Left kidney (tissue), 8 donors: ENCODE data around the gene HTR3A. TPM values are rescaled to one million over a fixed set of nuclear protein-coding genes. Genes with fewer than 3 reads are reported as not detected.
A peak's percentile ranks its signal among the peaks of the same experiment; 100 is the strongest.
"Not testable (repeated sequence)": the region's sequence is repeated elsewhere in the genome, so short reads cannot be mapped to it uniquely, and the experiment has no call there.

Experiments used
- DNase-seq: peaks from one replicate; pipeline ENCODE4 v3.0.0-alpha.2; 2013
- long read RNA-seq, 8 donors: transcript quantifications; one replicate each; lab custom pipeline, GENCODE V29; 2026
- polyA plus RNA-seq: library from polyadenylated mRNA; unstranded; fragments of 120-200 nt; gene quantifications from one replicate; pipeline ENCODE4 v1.2.1, GENCODE V29; 2013; ENCODE audit not compliant: insufficient read length

The HTR3A gene
- polyA plus RNA-seq: not detected
- long read RNA-seq, donor 1: 0 reads
- long read RNA-seq, donor 2: 0 reads
- long read RNA-seq, donor 3: 0 reads
- long read RNA-seq, donor 4: 0 reads
- long read RNA-seq, donor 5: 0 reads
- long read RNA-seq, donor 6: 0 reads
- long read RNA-seq, donor 7: 0 reads
- long read RNA-seq, donor 8: 0 reads

GRCh38 chr11:113974741-113975470, at the start of gene HTR3A:
Gene HTR3A, plus strand, starts transcription at chr11:113975108. Its CDS starts 218 bp downstream, at chr11:113975326.
- peak; percentile 85 for DNase-seq

GRCh38 chr11:113926273-113927197, 48.4 kb upstream of the HTR3A start:
- DNase-seq: no peak

GRCh38 chr11:113928311-113928710, 46.6 kb upstream of the HTR3A start:
- no peak for DNase-seq

GRCh38 chr11:113932788-113933187, 42.1 kb upstream of the HTR3A start:
- no peak for DNase-seq

GRCh38 chr11:113934193-113934592, 40.7 kb upstream of the HTR3A start:
- not testable (repeated sequence) for DNase-seq

- DNase-seq: no peak
These were observed 40.1 kb upstream of the HTR3A start for GRCh38 chr11:113934761-113935160.

- DNase-seq: no peak
These were observed 39.0 kb upstream of the HTR3A start for GRCh38 chr11:113935858-113936257.

- DNase-seq: no peak
These were observed 37.0 kb upstream of the HTR3A start for GRCh38 chr11:113937918-113938317.

GRCh38 chr11:113942256-113942655, 32.7 kb upstream of the HTR3A start:
- DNase-seq: no peak

GRCh38 chr11:113946162-113946561, 28.7 kb upstream of the HTR3A start:
- not testable (repeated sequence) for DNase-seq

- no peak for DNase-seq
These were observed 26.9 kb upstream of the HTR3A start for GRCh38 chr11:113947994-113948393.

- no peak for DNase-seq
These were observed 25.0 kb upstream of the HTR3A start for GRCh38 chr11:113949891-113950290.

GRCh38 chr11:113951537-113951936, 23.4 kb upstream of the HTR3A start:
- no peak for DNase-seq

- DNase-seq: no peak
These were observed 22.8 kb upstream of the HTR3A start for GRCh38 chr11:113952070-113952469.

GRCh38 chr11:113952588-113952987, 22.3 kb upstream of the HTR3A start:
- no peak for DNase-seq

- DNase-seq: no peak
These were observed 20.7 kb upstream of the HTR3A start for GRCh38 chr11:113954235-113954634.

- DNase-seq: no peak
These were observed 17.9 kb upstream of the HTR3A start for GRCh38 chr11:113956986-113957385.

GRCh38 chr11:113960702-113961330, 14.1 kb upstream of the HTR3A start:
- no peak for DNase-seq

GRCh38 chr11:113967361-113967760, 7.5 kb upstream of the HTR3A start:
- no peak for DNase-seq

- no peak for DNase-seq
These were observed 3.3 kb upstream of the HTR3A start for GRCh38 chr11:113971506-113972195.

GRCh38 chr11:113977071-113977490, 2.2 kb downstream of the HTR3A start:
- DNase-seq: no peak

GRCh38 chr11:113977701-113978100, 2.8 kb downstream of the HTR3A start:
- DNase-seq: no peak
